HepG2 (cell line): Measurements from ENCODE around the gene SNAI1. TPM values are rescaled to one million over a fixed set of nuclear protein-coding genes. Genes with fewer than 3 reads are reported as not detected.

Experiments
- BHLHE40 ChIP-seq: IDR thresholded peaks from 2 replicates; pipeline ENCODE4 v1.6.1; 2011; ENCODE audit warnings: low read length, improper control_type of control experiment
- ELF1 ChIP-seq: sonication (generic); formaldehyde crosslinking; IDR thresholded peaks from 2 replicates; pipeline ENCODE4 v1.4.0; 2020; ENCODE audit warnings: missing genetic modification reagents
- FOXO1 ChIP-seq: sonication (generic); formaldehyde crosslinking; IDR thresholded peaks from 2 replicates; pipeline ENCODE4 v1.4.0; 2020; ENCODE audit warnings: missing genetic modification reagents
- KAT8 ChIP-seq: IDR thresholded peaks from 2 replicates; pipeline ENCODE4 v1.6.1; 2016; ENCODE audit warnings: missing genetic modification reagents, missing compliant biosample characterization
- MIER2 ChIP-seq: IDR thresholded peaks from 2 replicates; pipeline ENCODE4 v1.6.1; 2016; ENCODE audit warnings: missing biosample characterization, missing genetic modification reagents
- POLR2AphosphoS2 ChIP-seq: IDR thresholded peaks from 2 replicates; pipeline ENCODE4 v1.6.1; 2011; ENCODE audit warnings: low read depth, low read length, improper control_type of control experiment
- SIX1 ChIP-seq: sonication (generic); formaldehyde crosslinking; IDR thresholded peaks from 2 replicates; pipeline ENCODE4 v1.4.0; 2020; ENCODE audit warnings: missing genetic modification reagents, borderline replicate concordance
- SMC3 ChIP-seq: IDR thresholded peaks from 2 replicates; pipeline ENCODE4 v1.6.1; 2011; ENCODE audit warnings: low read length, improper control_type of control experiment
- TGIF2 ChIP-seq: IDR thresholded peaks from 2 replicates; pipeline ENCODE4 v1.6.1; 2016; ENCODE audit warnings: control low read depth, missing compliant biosample characterization
- THRA ChIP-seq: sonication (generic); formaldehyde crosslinking; IDR thresholded peaks from 2 replicates; pipeline ENCODE4 v1.4.0; 2020; ENCODE audit warnings: missing genetic modification reagents, borderline replicate concordance
- WIZ ChIP-seq: sonication (generic); formaldehyde crosslinking; IDR thresholded peaks from 2 replicates; pipeline ENCODE4 v1.5.1; 2020; ENCODE audit warnings: mild to moderate bottlenecking, missing genetic modification reagents
- ZFP37 ChIP-seq: sonication (generic); formaldehyde crosslinking; IDR thresholded peaks from 2 replicates; pipeline ENCODE4 v1.4.0; 2020; ENCODE audit warnings: missing genetic modification reagents, borderline replicate concordance
- ZFY ChIP-seq: sonication (generic); formaldehyde crosslinking; IDR thresholded peaks from 2 replicates; pipeline ENCODE4 v1.4.0; 2020; ENCODE audit warnings: missing genetic modification reagents
- ZNF329 ChIP-seq: sonication (generic); formaldehyde crosslinking; IDR thresholded peaks from 2 replicates; pipeline ENCODE4 v1.9.0; 2021; ENCODE audit warnings: low read depth, mild to moderate bottlenecking, missing genetic modification reagents
- ZNF337 ChIP-seq: sonication (generic); formaldehyde crosslinking; IDR thresholded peaks from 2 replicates; pipeline ENCODE4 v1.5.1; 2020; ENCODE audit warnings: missing genetic modification reagents, low read depth, mild to moderate bottlenecking, borderline replicate concordance
- ZNF597 ChIP-seq: sonication (generic); formaldehyde crosslinking; IDR thresholded peaks from 2 replicates; pipeline ENCODE4 v1.5.0; 2020; ENCODE audit warnings: missing genetic modification reagents
- ZNF703 ChIP-seq: sonication (generic); formaldehyde crosslinking; IDR thresholded peaks from 2 replicates; pipeline ENCODE4 v1.5.1; 2020; ENCODE audit warnings: missing genetic modification reagents, mild to moderate bottlenecking, moderate library complexity, borderline replicate concordance
- ZNF878 ChIP-seq: sonication (generic); formaldehyde crosslinking; IDR thresholded peaks from 2 replicates; pipeline ENCODE4 v1.8.1; 2023; ENCODE audit warnings: mild to moderate bottlenecking, missing genetic modification reagents, moderate library complexity
- polyA plus RNA-seq, 8 experiments: library from polyadenylated mRNA; depleted of rRNA in 3 of 8; stranded (reverse) in 7 of 8; unstranded in 1 of 8; fragments of >200 nt; fragmentation: Illumina TruSeq in 4 of 8; extraction: Trizol in 4 of 8; gene quantifications; 2 replicates each; pipeline versions ENCODE4 v1.2.1 to v1.2.3, GENCODE V29; 2011 to 2016; ENCODE audit warnings: low read depth in 4 of 8, missing spikeins in 1 of 8, mixed read lengths in 1 of 8; ENCODE audit not compliant: insufficient read depth in 1 of 8
- total RNA-seq, 5 experiments: library from RNA; depleted of rRNA; stranded (reverse); fragments of >200 nt; fragmentation: Illumina TruSeq; extraction: Trizol; gene quantifications; 2 replicates each; pipeline ENCODE4 v1.2.3, GENCODE V29; 2016; ENCODE audit warnings: low read depth in 1 of 5
- TF ChIP-seq, protein P1 (sequence below): sonication (generic); formaldehyde crosslinking; IDR thresholded peaks from 2 replicates; pipeline ENCODE4 v1.4.0; 2020; ENCODE audit warnings: missing genetic modification reagents
- TF ChIP-seq, protein P2 (sequence below): sonication (generic); formaldehyde crosslinking; IDR thresholded peaks from 2 replicates; pipeline ENCODE4 v1.8.1; 2022; ENCODE audit warnings: mild to moderate bottlenecking, missing genetic modification reagents
- TF ChIP-seq, protein P3 (sequence below): sonication (generic); formaldehyde crosslinking; IDR thresholded peaks from 2 replicates; pipeline ENCODE4 v1.4.0; 2020; ENCODE audit warnings: missing genetic modification reagents

Gene SNAI1
- total and polyA plus RNA-seq, 2 of the 13 experiments (the other 11 are each of a cell fraction or from before 2014, with no cell fraction given) = 1.3 to 1.4 TPM

DNA sequence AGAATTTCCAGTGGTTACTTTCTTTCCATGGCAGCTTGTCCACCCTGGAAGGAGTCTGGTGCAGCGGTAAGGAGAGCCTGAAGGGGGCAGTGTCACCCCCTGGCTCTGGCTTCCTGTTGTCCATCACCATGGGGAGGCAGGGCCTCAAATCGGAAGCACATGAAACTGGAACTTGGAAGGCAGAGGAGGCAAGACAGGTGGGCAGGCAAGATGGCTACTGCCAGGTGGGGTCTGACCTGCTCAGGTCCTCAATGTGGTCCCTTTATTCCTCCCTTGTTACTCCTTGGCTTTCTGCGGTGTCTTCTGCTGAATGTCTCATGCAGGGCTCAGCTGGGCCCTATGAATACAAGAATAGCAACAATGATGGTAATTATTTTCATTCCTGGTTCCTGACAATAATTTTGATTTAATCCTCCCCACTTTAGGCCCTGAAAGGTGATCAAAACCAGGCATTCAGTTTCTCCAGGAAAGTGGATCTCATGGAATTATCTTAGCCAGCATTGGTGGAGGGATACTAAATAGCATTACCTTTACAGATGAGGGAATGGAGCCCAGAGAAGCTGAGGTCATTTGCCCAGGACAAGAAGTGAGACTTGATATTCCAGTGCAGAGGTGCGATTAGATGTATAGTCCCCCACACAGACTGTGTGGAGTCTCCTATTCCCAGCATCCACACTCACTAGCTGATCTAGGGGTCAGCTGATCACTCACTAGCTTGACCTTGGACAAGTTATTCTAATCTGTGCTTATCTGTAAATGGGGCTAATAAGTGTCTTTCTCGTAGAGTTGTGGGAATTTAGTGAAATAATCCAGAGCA is 17.6 kb upstream of the SNAI1 start (continued):
- TF ChIP-seq, protein P1, sequence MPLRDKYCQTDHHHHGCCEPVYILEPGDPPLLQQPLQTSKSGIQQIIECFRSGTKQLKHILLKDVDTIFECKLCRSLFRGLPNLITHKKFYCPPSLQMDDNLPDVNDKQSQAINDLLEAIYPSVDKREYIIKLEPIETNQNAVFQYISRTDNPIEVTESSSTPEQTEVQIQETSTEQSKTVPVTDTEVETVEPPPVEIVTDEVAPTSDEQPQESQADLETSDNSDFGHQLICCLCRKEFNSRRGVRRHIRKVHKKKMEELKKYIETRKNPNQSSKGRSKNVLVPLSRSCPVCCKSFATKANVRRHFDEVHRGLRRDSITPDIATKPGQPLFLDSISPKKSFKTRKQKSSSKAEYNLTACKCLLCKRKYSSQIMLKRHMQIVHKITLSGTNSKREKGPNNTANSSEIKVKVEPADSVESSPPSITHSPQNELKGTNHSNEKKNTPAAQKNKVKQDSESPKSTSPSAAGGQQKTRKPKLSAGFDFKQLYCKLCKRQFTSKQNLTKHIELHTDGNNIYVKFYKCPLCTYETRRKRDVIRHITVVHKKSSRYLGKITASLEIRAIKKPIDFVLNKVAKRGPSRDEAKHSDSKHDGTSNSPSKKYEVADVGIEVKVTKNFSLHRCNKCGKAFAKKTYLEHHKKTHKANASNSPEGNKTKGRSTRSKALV (CRISPR knock-in tag) = no peak
- TF ChIP-seq ZNF597 (CRISPR knock-in tag) = 0 out of 2 replicates have a peak, but pooled peaks have one; percentile 20
- peak; percentile 48; the same call in 1 of the 2 replicates for TF ChIP-seq TGIF2 (CRISPR knock-in tag)
- no peak for TF ChIP-seq WIZ (CRISPR knock-in tag)
- peak; percentile 67 for TF ChIP-seq FOXO1
- no peak for TF ChIP-seq ZNF329 (CRISPR knock-in tag)
- no peak for TF ChIP-seq POLR2AphosphoS2
- TF ChIP-seq, protein P2, sequence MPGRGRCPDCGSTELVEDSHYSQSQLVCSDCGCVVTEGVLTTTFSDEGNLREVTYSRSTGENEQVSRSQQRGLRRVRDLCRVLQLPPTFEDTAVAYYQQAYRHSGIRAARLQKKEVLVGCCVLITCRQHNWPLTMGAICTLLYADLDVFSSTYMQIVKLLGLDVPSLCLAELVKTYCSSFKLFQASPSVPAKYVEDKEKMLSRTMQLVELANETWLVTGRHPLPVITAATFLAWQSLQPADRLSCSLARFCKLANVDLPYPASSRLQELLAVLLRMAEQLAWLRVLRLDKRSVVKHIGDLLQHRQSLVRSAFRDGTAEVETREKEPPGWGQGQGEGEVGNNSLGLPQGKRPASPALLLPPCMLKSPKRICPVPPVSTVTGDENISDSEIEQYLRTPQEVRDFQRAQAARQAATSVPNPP = 0 out of 2 replicates have a peak, but pooled peaks have one; percentile 32
- no peak for TF ChIP-seq ZNF878 (CRISPR knock-in tag)
- no peak; the same call in 1 of the 2 replicates for TF ChIP-seq ZFP37 (CRISPR knock-in tag)
- TF ChIP-seq ZNF337 (CRISPR knock-in tag) = no peak
- TF ChIP-seq ZNF703 (CRISPR knock-in tag) = no peak
- peak; percentile 51; the same call in 1 of the 2 replicates for TF ChIP-seq KAT8 (CRISPR knock-in tag)
- TF ChIP-seq, protein P3, sequence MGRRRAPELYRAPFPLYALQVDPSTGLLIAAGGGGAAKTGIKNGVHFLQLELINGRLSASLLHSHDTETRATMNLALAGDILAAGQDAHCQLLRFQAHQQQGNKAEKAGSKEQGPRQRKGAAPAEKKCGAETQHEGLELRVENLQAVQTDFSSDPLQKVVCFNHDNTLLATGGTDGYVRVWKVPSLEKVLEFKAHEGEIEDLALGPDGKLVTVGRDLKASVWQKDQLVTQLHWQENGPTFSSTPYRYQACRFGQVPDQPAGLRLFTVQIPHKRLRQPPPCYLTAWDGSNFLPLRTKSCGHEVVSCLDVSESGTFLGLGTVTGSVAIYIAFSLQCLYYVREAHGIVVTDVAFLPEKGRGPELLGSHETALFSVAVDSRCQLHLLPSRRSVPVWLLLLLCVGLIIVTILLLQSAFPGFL (CRISPR knock-in tag) = 0 out of 2 replicates have a peak, but pooled peaks have one; percentile 78
- peak; percentile 28; the same call in 1 of the 2 replicates for TF ChIP-seq ZFY (CRISPR knock-in tag)
- TF ChIP-seq BHLHE40 = 0 out of 2 replicates have a peak, but pooled peaks have one; percentile 21
- TF ChIP-seq ELF1 (CRISPR knock-in tag) = peak; percentile 74
- 0 out of 2 replicates have a peak, but pooled peaks have one; percentile 45 for TF ChIP-seq MIER2 (CRISPR knock-in tag)
- no peak for TF ChIP-seq SIX1
- 0 out of 2 replicates have a peak, but pooled peaks have one; percentile 6 for TF ChIP-seq THRA
- TF ChIP-seq SMC3 = peak; percentile 51; the same call in 1 of the 2 replicates
